Measurements from ENCODE around the gene ZNF664.

The ZNF664 gene

GRCh38 chr12:123991372-123991951 lies 18.4 kb downstream of the ZNF664 start:
- no peak for DNase-seq

GRCh38 chr12:123992118-123992825 lies 19.3 kb downstream of the ZNF664 start:
- DNase-seq = no peak

GRCh38 chr12:123995023-123995748 lies 22.2 kb downstream of the ZNF664 start:
- no peak for DNase-seq

- no peak for DNase-seq
Measured at GRCh38 chr12:123996581-123996980, 23.6 kb downstream of the ZNF664 start.

GRCh38 chr12:123997033-123997822 lies 24.2 kb downstream of the ZNF664 start:
- no peak for DNase-seq

GRCh38 chr12:123997908-123998307 lies 24.9 kb downstream of the ZNF664 start:
- no peak for DNase-seq

GRCh38 chr12:123998344-123998990 lies 25.5 kb downstream of the ZNF664 start:
- DNase-seq = no peak

GRCh38 chr12:123998991-123999359 lies 26.0 kb downstream of the ZNF664 start:
- no peak for DNase-seq

- DNase-seq = no peak
Measured at GRCh38 chr12:124000111-124000510, 27.1 kb downstream of the ZNF664 start.

GRCh38 chr12:124001343-124001742 lies 28.3 kb downstream of the ZNF664 start:
- no peak for DNase-seq

GRCh38 chr12:124002021-124002644 lies 29.1 kb downstream of the ZNF664 start:
- no peak for DNase-seq

GRCh38 chr12:124002654-124003053 lies 29.6 kb downstream of the ZNF664 start:
- DNase-seq = no peak

GRCh38 chr12:124004233-124004875 lies 31.3 kb downstream of the ZNF664 start:
- no peak for DNase-seq

GRCh38 chr12:124006085-124006845 lies 33.2 kb downstream of the ZNF664 start:
- no peak for DNase-seq

GRCh38 chr12:124006846-124007713 lies 34.1 kb downstream of the ZNF664 start:
- no peak for DNase-seq

- DNase-seq = no peak
Measured at GRCh38 chr12:124007826-124008570, 35.0 kb downstream of the ZNF664 start.

GRCh38 chr12:124008595-124008994 lies 35.6 kb downstream of the ZNF664 start:
- no peak for DNase-seq

- DNase-seq = no peak
Measured at GRCh38 chr12:124009781-124010180, 36.8 kb downstream of the ZNF664 start.

GRCh38 chr12:124010687-124011086 lies 37.7 kb downstream of the ZNF664 start:
- no peak for DNase-seq
